Measurements from ENCODE around the gene C1GALT1.

Gene C1GALT1

DNA sequence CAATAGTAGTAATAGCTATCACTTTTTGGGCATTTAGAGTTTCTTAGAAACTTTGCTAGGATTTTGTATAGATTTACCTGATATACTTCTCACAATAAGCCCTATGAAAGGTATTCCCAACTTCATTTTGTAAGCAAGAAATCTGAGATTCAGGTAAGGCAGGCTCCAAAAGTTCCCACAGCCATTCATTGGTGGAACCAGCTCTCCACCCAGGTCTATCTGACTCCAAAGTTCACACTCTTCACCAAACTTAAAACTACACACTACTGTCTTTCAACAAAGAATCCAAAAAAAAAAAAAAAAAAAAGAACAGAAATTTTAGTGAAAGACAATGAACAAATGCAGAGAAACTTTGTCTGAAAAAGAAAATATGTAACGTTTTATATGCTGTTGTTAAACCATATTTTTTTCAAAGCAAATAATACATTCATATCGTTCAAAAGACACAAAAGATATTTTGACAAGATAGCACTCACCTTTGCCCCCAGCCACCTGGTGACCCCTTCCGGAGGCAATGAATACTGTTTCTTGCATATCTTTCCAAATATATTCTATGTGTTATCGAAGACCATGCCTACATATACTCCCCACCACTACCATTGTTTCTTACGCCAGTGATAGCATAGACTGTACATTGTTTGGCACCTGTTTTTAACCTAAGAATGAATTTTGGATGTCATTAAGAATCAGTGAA, 108.2 kb downstream of the C1GALT1 start:
- no peak for DNase-seq

GRCh38 chr7:7292085-7292484, 109.7 kb downstream of the C1GALT1 start:
- DNase-seq = no peak

DNA sequence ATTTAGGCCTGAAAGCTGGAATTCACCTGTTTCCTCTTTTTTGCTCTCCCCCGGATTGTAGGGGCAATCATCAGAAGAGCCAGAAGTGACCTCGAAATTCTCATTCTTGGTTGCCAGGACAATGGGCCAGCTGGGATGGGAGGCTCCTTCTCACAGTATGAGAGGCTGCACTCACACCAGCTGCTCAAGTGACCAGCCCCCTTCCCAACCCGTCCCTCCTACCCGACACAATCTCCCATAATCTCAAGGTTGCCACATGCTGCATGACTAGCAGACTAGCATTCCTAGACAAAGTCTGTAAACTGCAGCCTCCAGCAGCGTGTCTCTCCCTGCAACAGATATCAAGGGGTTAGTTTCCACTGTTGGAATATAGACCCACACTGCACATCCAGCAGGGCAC, 110.3 kb downstream of the C1GALT1 start:
- no peak for DNase-seq

GRCh38 chr7:7293092-7293491, 110.7 kb downstream of the C1GALT1 start:
- DNase-seq = no peak

GRCh38 chr7:7294911-7295310, 112.6 kb downstream of the C1GALT1 start:
- DNase-seq = no peak

Data from islet precursor cell (in vitro differentiated cells).